Uterus (tissue), 2 donors: Measurements from ENCODE around the gene XYLT1.

Experiments used
- CTCF ChIP-seq, 4 experiments: fragments of 200-600 bp in 2 of 4; fragments of 450-650 bp in 2 of 4; sonication (generic) in 2 of 4; IDR thresholded peaks; one replicate each; pipeline ENCODE4 v1.5.1; 2016 to 2019; ENCODE audit warnings: antibody characterized with exemption in 4 of 4, mild to moderate bottlenecking in 2 of 4, moderate library complexity in 1 of 4
- POLR2A ChIP-seq, 2 donors: fragments of 450-650 bp; IDR thresholded peaks; one replicate each; pipeline ENCODE4 v1.6.1; 2016; ENCODE audit warnings: antibody characterized with exemption in 2 of 2, mild to moderate bottlenecking in 1 of 2, moderate library complexity in 1 of 2

GRCh38 chr16:17365591-17366298, 105.0 kb downstream of the XYLT1 start:
- no peak for TF ChIP-seq POLR2A (IDR thresholded peaks at IDR 0.05)
- TF ChIP-seq CTCF (IDR thresholded peaks at IDR 0.05) = no peak
